ENCODE data around the gene UTP20. TPM values are rescaled to one million over a fixed set of nuclear protein-coding genes. Genes with fewer than 3 reads are reported as not detected.

Gene UTP20
- polyA plus RNA-seq, 2 of the 4 experiments (the other 2 are of a cell fraction) = 12.6 to 34.6 TPM

- H3K27ac ChIP-seq = 0 out of 6 replicates have a peak overlapping the region, but pooled peaks of 1 of the 2 experiments have one; percentile 5
- H3K4me2 ChIP-seq = no peak overlapping the region
- POLR2A ChIA-PET = no interaction called here
Measured at GRCh38 chr12:101298426-101298825, 18.5 kb downstream of the UTP20 start.

GRCh38 chr12:101299346-101299745 is 19.4 kb downstream of the UTP20 start:
- Histone ChIP-seq H3K4me1 (peaks cover 5% of the 10 kb centered on the region; the same call in 1 of the 3 replicates), H3K4me2 (no peak overlapping the region), H3K9me3 (no peaks in the 10 kb centered on the region), H3K27ac (no peak overlapping the region), H3K4me3 (no peak overlapping the region)
- DNase-seq (ENCODE audit: low read depth in 1 of 2, low spot score in 1 of 2) (no peak), FAIRE-seq (no peak), ATAC-seq (no peak)
- CTCF ChIA-PET = interaction anchor here (0.6 kb wide), 1 partner anchor 518 kb away, joined by 3 read pairs; no protein-coding TSS in a partner anchor
- POLR2A ChIA-PET = no interaction called here
- 94% methylated on average over 2 of the region's 2 CpGs for WGBS (ENCODE audit: missing lambda C conversion rate)
- TF ChIP-seq BHLHE40 (IDR thresholded peaks at IDR 0.05; ENCODE audit: low read depth, low read length) (no peak), CTCF (IDR thresholded peaks at IDR 0.05) (no peak), FOXS1 (CRISPR knock-in tag; IDR thresholded peaks at IDR 0.05) (no peak), JUN (IDR thresholded peaks at IDR 0.05) (no peak), ZNF302 (CRISPR knock-in tag; IDR thresholded peaks at IDR 0.05) (no peak)

More at GRCh38 chr12:101298426-101298825, 18.5 kb downstream of the UTP20 start:
- CTCF ChIA-PET = no interaction called here
- H3K4me3 ChIP-seq = no peak overlapping the region
- no peak for TF ChIP-seq FOSL2 (IDR thresholded peaks at IDR 0.05)
- peak; percentile 63 for TF ChIP-seq FOSL2 (CRISPR knock-in tag; IDR thresholded peaks at IDR 0.05)
- no peak for TF ChIP-seq CTCF (IDR thresholded peaks at IDR 0.05)
- H3K9me3 ChIP-seq = no peaks in the 10 kb centered on the region
- FAIRE-seq = no peak
- DNase-seq (ENCODE audit: low read depth in 1 of 2, low spot score in 1 of 2) = peak in 1 of 2 experiments; percentile 47
- WGBS (ENCODE audit: missing lambda C conversion rate) = 46% methylated on average over 2 of the region's 2 CpGs
- peak; percentile 66 to 68; a peak in 5 of 6 replicates for ATAC-seq
- peaks cover 5% of the 10 kb centered on the region; the same call in 1 of the 3 replicates for H3K4me1 ChIP-seq

DNA sequence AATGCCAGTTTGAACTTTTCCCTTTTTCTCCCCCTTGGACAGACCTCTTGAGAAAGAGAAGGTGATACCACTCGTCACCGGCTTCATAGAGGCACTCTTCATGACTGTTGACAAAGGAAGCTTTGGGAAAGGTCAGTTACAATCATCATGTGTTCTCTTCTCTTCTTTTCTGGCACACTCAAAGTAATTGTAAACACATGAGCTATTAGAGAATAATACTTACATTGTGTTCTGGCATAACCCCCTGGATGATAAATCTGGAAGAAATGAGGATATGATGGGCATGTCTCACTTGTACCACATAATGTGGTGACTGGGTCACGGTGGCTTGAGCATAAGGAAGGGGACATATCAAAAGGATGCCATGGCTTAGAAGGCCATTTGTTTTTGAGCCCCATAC is 20.0 kb downstream of the UTP20 start:
- ChIA-PET CTCF (interaction anchor here (0.6 kb wide), 1 partner anchor 518 kb away, joined by 3 read pairs; no protein-coding TSS in a partner anchor), POLR2A (no interaction called here)
- no peak for FAIRE-seq
- Histone ChIP-seq H3K27ac (no peak overlapping the region), H3K9me3 (no peaks in the 10 kb centered on the region), H3K4me2 (no peak overlapping the region), H3K4me1 (peaks cover 5% of the 10 kb centered on the region; the same call in 1 of the 3 replicates), H3K4me3 (no peak overlapping the region)
- TF ChIP-seq HOXB5 (CRISPR knock-in tag; IDR thresholded peaks at IDR 0.05) = no peak
- TF ChIP-seq TP53 (CRISPR knock-in tag; IDR thresholded peaks at IDR 0.05) = no peak
- TF ChIP-seq JUN (IDR thresholded peaks at IDR 0.05) = no peak
- TF ChIP-seq NR3C1 (IDR thresholded peaks at IDR 0.05) = no peak
- no peak for TF ChIP-seq GATA3 (IDR thresholded peaks at IDR 0.05; ENCODE audit: borderline replicate concordance)
- TF ChIP-seq CBX8 (IDR thresholded peaks at IDR 0.05) = no peak
- no peak for TF ChIP-seq HMGXB4 (CRISPR knock-in tag; IDR thresholded peaks at IDR 0.05; ENCODE audit: borderline replicate concordance)
- peak in 1 of 2 experiments; percentile 7 for DNase-seq (ENCODE audit: low read depth in 1 of 2, low spot score in 1 of 2)
- no peak for ATAC-seq
- WGBS (ENCODE audit: missing lambda C conversion rate) = 72% methylated on average over 3 of the region's 3 CpGs

- FAIRE-seq = no peak
- POLR2A ChIA-PET = no interaction called here
- TF ChIP-seq FOXS1 (CRISPR knock-in tag; IDR thresholded peaks at IDR 0.05) (no peak), RAD21 (conservative IDR thresholded peaks at IDR 0.05 in 1 of 2, IDR thresholded peaks at IDR 0.05 in 1 of 2) (no peak)
- Histone ChIP-seq H3K27ac (no peak overlapping the region), H3K4me3 (no peak overlapping the region), H3K4me2 (no peak overlapping the region), H3K4me1 (peaks cover 5% of the 10 kb centered on the region; the same call in 1 of the 3 replicates), H3K9me3 (no peaks in the 10 kb centered on the region)
- DNase-seq (ENCODE audit: low read depth in 1 of 2, low spot score in 1 of 2) = no peak
- CTCF ChIA-PET = no interaction called here
- WGBS (ENCODE audit: missing lambda C conversion rate) = 93% methylated on average over 4 of the region's 4 CpGs
- ATAC-seq = no peak
Measured at GRCh38 chr12:101302741-101303140, 22.8 kb downstream of the UTP20 start.
